Measurements from ENCODE around the gene LRMDA. TPM values are rescaled to one million over a fixed set of nuclear protein-coding genes. Genes with fewer than 3 reads are reported as not detected.

LRMDA gene
- total and polyA plus RNA-seq, 2 of the 4 experiments (the other 2 are of a cell fraction) = 0.07 TPM; not detected in 1

DNA sequence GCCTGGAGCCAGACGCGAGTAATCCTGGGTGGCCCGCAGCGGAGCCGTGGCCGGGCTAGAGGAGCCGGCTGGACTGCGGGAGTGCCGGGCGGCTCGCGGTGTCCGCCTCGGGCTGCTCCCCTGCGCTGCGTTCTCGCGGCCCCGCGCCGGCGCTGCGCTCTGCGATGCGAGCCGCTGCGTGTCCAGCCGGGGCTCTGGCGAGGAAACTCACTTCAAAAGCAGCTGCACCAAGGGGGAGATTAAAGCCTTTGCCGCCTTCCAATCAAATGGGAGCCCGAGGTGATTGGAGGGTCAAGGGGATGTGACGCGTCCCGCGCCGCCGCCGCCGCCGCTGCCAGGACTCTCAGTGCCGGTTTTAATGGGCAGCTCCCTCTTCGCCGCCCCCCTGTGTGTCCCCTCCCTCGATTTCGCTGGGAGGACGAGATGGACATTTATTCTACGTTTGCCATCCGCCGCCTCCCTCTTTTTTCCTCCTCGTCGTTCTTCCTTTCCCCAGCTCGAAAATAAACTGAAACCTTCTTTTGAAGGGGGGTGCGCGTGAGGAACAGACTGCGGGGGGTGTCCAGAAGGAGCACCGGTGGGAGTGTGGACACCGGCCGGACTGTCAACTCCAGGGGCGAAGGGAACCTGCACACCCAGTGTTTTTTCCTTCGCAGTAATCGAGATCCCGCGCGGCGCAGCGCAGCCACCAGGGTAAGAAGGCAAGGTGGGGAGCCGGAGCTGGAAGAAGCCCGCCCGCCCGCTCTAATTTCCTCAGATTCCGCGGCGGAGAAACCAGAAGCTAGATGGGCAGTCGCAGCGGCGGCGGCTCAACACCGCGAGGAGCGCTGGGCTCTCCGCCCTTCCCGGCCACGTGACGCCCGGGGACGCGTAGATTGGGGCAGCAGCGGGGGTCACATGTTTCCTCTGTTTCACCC, 29.6 kb upstream of the LRMDA start, which contains the start of gene ZNF503 (continued):
- TF ChIP-seq, protein P1, sequence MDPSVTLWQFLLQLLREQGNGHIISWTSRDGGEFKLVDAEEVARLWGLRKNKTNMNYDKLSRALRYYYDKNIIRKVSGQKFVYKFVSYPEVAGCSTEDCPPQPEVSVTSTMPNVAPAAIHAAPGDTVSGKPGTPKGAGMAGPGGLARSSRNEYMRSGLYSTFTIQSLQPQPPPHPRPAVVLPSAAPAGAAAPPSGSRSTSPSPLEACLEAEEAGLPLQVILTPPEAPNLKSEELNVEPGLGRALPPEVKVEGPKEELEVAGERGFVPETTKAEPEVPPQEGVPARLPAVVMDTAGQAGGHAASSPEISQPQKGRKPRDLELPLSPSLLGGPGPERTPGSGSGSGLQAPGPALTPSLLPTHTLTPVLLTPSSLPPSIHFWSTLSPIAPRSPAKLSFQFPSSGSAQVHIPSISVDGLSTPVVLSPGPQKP (IDR thresholded peaks at IDR 0.05; ENCODE audit: borderline replicate concordance, low read depth, low read length) = no peak
- TF ChIP-seq RAD21 (IDR thresholded peaks at IDR 0.05; ENCODE audit: low read length) = peak; percentile 26
- TF ChIP-seq MAFK (IDR thresholded peaks at IDR 0.05; ENCODE audit: low read depth, low read length) = no peak
- TF ChIP-seq FOS (IDR thresholded peaks at IDR 0.05; ENCODE audit: low read depth, low read length) = peak; percentile 43; the same call in 1 of the 2 replicates
- TF ChIP-seq RFX5 (IDR thresholded peaks at IDR 0.05; ENCODE audit: low read depth, low read length) = no peak

Data from IMR-90 (cell line).